IPS DF 6.9 (cell line): Measurements from ENCODE around the gene PVALEF.

Experiments
- DNase-seq: peaks from one replicate; pipeline ENCODE4 v3.0.0-alpha.2; 2013; ENCODE audit warnings: low read depth, low spot score
- H3K27ac ChIP-seq: one replicate; pipeline ENCODE4 v1.5.1; 2013; ENCODE audit warnings: low read length, control low read depth
- H3K27me3 ChIP-seq: 2 replicates; pipeline ENCODE4 v1.6.1; 2013; ENCODE audit warnings: mild to moderate bottlenecking, low read length; ENCODE audit not compliant: control insufficient read depth, insufficient read depth
- H3K36me3 ChIP-seq: 2 replicates; pipeline ENCODE4 v1.6.1; 2013; ENCODE audit warnings: low read length; ENCODE audit not compliant: control insufficient read depth, insufficient read depth
- H3K4me1 ChIP-seq: 2 replicates; pipeline ENCODE4 v1.6.1; 2013; ENCODE audit warnings: low read length; ENCODE audit not compliant: control insufficient read depth, insufficient read depth
- H3K4me3 ChIP-seq: 2 replicates; pipeline ENCODE4 v1.5.1; 2013; ENCODE audit warnings: mild to moderate bottlenecking, low read length
- H3K9me3 ChIP-seq: 2 replicates; pipeline ENCODE4 v1.6.1; 2013; ENCODE audit warnings: low read length, inconsistent platforms; ENCODE audit not compliant: control insufficient read depth, insufficient read depth
- WGBS: extraction: QIAGEN DNeasy Blood & Tissue Kit; methylation state at CpG from one replicate; pipeline ENCODE4 v1.1.7; 2013; ENCODE audit warnings: mixed read lengths, missing lambda C conversion rate; ENCODE audit not compliant: insufficient read length, insufficient coverage; 5-methylcytosine and 5-hydroxymethylcytosine counted together

Gene PVALEF

DNA sequence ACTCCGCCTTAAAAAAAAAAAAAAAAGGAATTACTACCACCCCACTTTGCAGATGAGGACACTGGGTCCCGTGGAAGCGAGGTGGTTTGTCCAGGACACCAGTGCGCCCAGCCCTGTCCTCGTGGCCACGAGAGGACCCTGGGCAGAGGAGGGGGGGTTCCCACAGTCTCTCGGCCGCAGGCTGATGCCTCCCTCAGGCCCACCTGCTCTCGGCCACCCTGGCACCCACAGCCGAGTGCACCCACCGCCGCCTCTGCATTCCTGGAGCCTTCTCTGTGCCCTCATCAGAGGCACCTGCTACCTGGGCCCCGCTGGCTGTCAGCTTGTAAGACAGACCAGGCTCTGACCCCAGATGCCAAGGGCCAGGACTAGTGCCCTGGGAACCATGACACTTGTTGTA lies 28.1 kb upstream of the PVALEF start:
- Histone ChIP-seq H3K36me3 (no peaks in the 10 kb centered on the region), H3K4me1 (peaks cover 1% of the 10 kb centered on the region; the same call in 1 of the 2 replicates), H3K27ac (no peak overlapping the region), H3K4me3 (no peak overlapping the region), H3K27me3 (no peaks in the 10 kb centered on the region), H3K9me3 (no peaks in the 10 kb centered on the region)
- no CpG with 5 or more reads among the region's 13 CpGs for WGBS
- no peak for DNase-seq

DNA sequence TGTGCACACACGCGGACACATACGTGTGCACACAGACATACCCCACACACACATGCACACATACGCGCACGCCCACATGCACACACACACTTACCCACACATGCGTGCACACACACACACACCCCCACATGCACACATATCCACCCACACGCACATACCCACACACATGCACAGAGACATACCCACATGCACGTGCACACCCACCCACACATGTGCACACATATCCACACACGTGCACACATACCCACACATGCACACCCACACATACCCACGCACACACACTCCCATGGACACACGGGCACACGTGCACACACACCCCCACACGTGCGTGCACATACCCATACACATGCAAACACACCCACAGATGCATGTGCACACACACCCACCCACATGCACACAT lies 27.2 kb upstream of the PVALEF start:
- H3K27ac ChIP-seq = no peak overlapping the region
- H3K36me3 ChIP-seq = no peaks in the 10 kb centered on the region
- no peaks in the 10 kb centered on the region for H3K27me3 ChIP-seq
- no peak overlapping the region for H3K4me3 ChIP-seq
- 0 out of 2 replicates have a peak, but pooled peaks cover 1% of the 10 kb centered on the region for H3K4me1 ChIP-seq
- no peak for DNase-seq
- no peaks in the 10 kb centered on the region for H3K9me3 ChIP-seq
- WGBS = no CpG with 5 or more reads among the region's 15 CpGs

DNA sequence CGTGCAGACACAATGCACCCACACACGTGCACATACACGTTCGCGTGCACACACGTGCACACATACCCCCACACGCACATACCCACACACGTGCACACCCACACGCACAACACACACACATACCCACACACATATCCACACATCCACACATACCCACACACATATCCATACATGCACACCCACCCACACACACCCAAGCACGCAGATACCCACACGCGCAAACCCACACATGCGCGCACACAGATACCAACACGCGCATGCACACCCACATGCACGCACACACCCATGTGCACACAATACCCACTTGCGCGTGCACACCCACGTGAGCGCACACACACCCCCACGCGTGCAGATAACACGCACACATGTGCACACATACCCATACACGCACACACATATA lies 26.8 kb upstream of the PVALEF start:
- Histone ChIP-seq H3K4me3 (no peak overlapping the region), H3K4me1 (0 out of 2 replicates have a peak, but pooled peaks cover 1% of the 10 kb centered on the region), H3K9me3 (no peaks in the 10 kb centered on the region), H3K36me3 (no peaks in the 10 kb centered on the region), H3K27me3 (no peaks in the 10 kb centered on the region), H3K27ac (no peak overlapping the region)
- 100% methylated on average over 4 of the region's 25 CpGs for WGBS
- DNase-seq = no peak

DNA sequence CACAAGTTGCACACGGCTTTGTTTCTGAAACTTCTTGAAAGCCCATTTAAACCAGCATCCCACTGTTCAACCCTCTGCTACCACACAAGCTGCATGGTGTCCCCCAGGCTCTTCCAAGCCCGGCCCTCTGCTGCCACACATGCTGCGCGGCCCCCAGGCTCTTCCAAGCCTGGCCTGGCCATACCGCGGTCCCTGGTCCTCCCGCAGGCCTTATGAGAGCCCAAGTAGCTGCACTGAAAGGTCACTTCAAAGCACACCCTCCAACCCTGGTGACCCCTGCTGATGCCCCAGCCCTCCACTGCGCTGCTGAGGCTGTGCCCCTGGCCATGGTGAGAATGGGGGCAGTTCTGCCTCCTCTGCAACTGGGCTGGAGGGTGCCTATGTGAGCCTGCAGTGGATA lies 25.9 kb upstream of the PVALEF start:
- H3K36me3 ChIP-seq = no peaks in the 10 kb centered on the region
- WGBS = no CpG with 5 or more reads among the region's 8 CpGs
- no peak for DNase-seq
- H3K4me1 ChIP-seq = 0 out of 2 replicates have a peak, but pooled peaks cover 1% of the 10 kb centered on the region
- no peak overlapping the region for H3K4me3 ChIP-seq
- H3K27me3 ChIP-seq = no peaks in the 10 kb centered on the region
- H3K9me3 ChIP-seq = no peaks in the 10 kb centered on the region
- H3K27ac ChIP-seq = no peak overlapping the region

DNA sequence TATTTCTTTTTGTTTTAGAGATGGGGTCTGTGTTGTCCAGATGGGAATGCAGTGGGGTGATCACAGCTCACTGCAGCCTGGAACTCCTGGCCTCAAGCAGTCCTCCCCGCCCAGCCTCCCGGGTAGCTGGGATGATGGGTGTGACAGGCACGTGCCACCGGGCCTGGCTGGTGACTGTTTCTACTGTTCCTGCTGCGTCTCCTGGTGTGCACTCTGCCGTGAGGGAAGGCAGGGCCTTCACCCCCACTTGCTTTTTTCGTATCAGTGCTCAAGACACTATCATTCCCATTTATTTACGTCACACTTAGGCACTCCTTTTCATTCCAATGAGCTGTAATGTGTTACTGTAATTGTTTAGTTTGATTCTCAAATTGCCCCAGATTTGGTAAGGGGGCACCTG lies 25.3 kb upstream of the PVALEF start:
- 0 out of 2 replicates have a peak, but pooled peaks cover 1% of the 10 kb centered on the region for H3K4me1 ChIP-seq
- no CpG with 5 or more reads among the region's 8 CpGs for WGBS
- no peaks in the 10 kb centered on the region for H3K36me3 ChIP-seq
- H3K4me3 ChIP-seq = no peak overlapping the region
- no peaks in the 10 kb centered on the region for H3K9me3 ChIP-seq
- no peaks in the 10 kb centered on the region for H3K27me3 ChIP-seq
- no peak overlapping the region for H3K27ac ChIP-seq
- no peak for DNase-seq

DNA sequence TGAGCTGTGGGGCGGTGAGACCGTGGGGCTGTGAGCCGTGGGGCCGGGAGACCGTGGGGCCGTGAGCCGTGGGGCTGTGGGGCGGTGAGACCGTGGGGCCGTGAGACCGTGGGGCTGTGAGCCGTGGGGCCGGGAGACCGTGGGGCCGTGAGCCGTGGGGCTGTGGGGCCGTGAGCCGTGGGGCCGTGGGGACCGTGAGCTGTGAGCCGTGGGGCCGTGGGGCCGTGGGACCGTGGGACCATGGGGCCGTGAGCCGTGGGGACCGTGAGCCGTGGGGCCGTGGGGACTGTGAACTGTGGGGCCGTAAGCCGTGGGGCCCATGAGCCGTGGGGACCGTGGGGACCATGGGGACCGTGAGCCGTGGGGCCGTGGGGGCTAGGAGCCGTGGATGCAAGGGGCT lies 24.6 kb upstream of the PVALEF start:
- Histone ChIP-seq H3K4me1 (0 out of 2 replicates have a peak, but pooled peaks cover 1% of the 10 kb centered on the region), H3K9me3 (no peaks in the 10 kb centered on the region), H3K27me3 (no peaks in the 10 kb centered on the region), H3K4me3 (no peak overlapping the region), H3K36me3 (no peaks in the 10 kb centered on the region), H3K27ac (no peak overlapping the region)
- no peak for DNase-seq
- no CpG with 5 or more reads among the region's 37 CpGs for WGBS

DNA sequence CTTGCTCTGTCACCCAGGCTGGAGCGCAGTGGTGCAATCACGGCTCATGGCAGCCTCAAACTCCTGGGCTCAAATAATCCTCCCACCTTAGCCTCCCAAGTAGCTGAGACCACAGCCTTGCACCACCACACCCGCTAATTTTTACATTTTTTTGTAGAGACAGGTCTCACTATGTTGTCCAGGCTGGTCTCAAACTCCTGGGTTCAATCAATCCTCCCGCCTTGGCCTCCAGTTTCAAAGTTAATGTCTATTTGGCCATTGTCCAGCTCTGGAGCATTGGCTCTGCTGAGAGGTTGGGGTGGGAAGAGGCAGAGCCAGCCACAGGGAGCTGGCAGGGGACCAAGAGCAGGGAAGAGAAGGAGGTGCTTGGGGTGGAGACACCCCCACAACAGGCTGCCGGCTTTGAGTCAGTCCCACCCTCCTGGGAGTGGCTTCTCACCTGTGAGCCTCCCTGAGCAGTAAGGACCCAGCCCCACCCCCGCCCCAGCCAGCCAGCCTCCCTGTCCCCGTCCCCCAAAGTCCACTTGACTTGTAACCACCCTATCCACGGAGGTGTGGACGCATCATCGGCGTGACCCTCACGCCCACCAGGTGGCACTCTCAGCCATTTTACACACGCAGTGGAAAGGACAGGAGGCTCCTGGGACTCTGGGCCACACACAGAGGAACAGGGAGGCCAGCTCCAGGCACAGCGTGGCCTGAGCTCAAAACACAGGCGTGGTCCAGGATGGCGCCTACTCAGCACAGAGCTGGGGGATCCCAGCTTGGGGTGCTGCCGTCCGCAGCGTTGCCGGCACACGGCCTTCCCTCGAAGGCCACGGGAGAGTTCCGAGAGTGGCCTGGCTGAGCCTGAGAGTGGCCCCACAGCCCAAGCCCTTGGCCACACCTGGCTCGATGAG lies 22.8 kb upstream of the PVALEF start:
- no peaks in the 10 kb centered on the region for H3K9me3 ChIP-seq
- H3K4me1 ChIP-seq = 0 out of 2 replicates have a peak, but pooled peaks cover 1% of the 10 kb centered on the region
- H3K4me3 ChIP-seq = no peak overlapping the region
- H3K36me3 ChIP-seq = no peaks in the 10 kb centered on the region
- no peak overlapping the region for H3K27ac ChIP-seq
- DNase-seq = no peak
- no CpG with 5 or more reads among the region's 25 CpGs for WGBS
- no peaks in the 10 kb centered on the region for H3K27me3 ChIP-seq

DNA sequence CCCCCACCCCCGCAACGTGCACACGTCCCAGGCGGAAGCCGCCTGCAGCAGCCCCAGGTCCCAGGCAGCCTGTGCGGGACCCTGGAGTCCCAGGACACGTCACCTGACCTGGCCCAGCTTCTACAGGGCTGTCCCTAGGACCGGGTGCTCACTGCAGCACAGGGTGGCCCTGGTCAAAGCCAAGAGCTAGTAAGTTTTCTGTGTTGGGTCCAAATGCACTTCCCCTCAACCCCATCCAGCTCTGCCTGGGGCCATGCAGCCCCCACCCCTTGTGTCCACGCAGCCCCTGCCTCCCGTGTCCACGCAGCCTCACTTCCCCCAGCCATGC lies 22.1 kb upstream of the PVALEF start:
- H3K9me3 ChIP-seq = no peaks in the 10 kb centered on the region
- H3K27me3 ChIP-seq = no peaks in the 10 kb centered on the region
- 0 out of 2 replicates have a peak, but pooled peaks cover 1% of the 10 kb centered on the region for H3K4me1 ChIP-seq
- H3K36me3 ChIP-seq = no peaks in the 10 kb centered on the region
- H3K27ac ChIP-seq = no peak overlapping the region
- DNase-seq = no peak
- no CpG with 5 or more reads among the region's 11 CpGs for WGBS
- H3K4me3 ChIP-seq = no peak overlapping the region

DNA sequence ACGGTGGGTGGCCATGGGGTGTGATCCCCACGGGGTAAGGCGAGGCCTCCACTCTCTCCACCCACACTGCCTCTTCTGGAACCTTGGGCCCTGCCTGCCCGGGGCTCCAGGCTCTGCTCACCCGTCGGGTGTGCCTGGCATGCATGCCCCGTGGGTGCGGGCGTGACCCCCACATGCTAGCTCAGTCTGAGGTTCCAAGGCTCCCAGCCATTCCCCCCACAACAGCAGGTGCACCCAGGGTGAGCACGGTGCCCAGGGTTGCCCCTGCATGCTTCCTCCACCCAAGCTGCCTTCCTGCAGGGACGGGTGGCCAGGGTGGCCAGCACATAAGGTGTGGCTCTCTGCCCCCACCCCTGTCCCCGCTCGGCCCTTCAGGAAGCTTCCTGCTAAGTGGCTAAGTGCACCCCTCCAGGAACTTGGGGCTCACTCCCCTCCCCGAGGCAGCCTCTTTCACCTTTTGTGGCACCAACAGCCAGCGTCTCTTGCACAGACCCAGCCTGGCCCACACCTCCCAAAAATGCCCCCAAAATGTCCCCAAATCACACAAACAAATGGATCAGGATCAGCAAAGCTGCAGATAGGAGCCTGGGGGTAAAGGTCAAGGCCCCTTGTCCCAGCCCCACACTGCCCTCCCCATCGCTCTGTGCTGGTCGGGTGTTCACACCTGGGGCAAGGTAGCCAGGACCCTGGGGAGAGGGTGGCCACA lies 21.4 kb upstream of the PVALEF start:
- Histone ChIP-seq H3K27me3 (no peaks in the 10 kb centered on the region), H3K4me3 (no peak overlapping the region)
- no CpG with 5 or more reads among the region's 17 CpGs for WGBS

DNA sequence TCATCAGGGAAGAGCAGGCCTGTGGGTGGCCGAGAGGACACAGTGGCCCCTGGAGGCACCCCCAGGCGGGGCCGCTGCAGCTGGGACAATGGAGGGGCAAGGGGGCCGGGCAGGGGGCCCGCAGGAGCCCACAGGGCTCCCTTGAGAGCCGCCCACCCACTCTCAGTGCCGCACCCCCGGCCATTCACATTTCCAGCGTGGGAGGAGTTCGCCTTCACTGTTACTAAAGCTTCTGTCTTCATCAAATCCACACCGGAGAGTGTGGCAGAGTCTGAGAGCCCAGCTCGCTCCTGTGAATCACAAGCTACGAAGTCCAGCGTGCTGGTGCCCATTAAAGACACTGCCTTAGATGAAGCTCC lies 20.9 kb upstream of the PVALEF start:
- no CpG with 5 or more reads among the region's 14 CpGs for WGBS
- Histone ChIP-seq H3K36me3 (no peaks in the 10 kb centered on the region), H3K4me1 (no peaks in the 10 kb centered on the region), H3K27ac (no peak overlapping the region), H3K4me3 (no peak overlapping the region), H3K27me3 (no peaks in the 10 kb centered on the region), H3K9me3 (no peaks in the 10 kb centered on the region)
- no peak for DNase-seq

More for the DNA sequence above, 21.4 kb upstream of the PVALEF start:
- H3K36me3 ChIP-seq = no peaks in the 10 kb centered on the region
- 0 out of 2 replicates have a peak, but pooled peaks cover under 1% of the 10 kb centered on the region for H3K4me1 ChIP-seq
- no peak overlapping the region for H3K27ac ChIP-seq
- H3K9me3 ChIP-seq = no peaks in the 10 kb centered on the region
- DNase-seq = no peak
